Panc1 (cell line): ENCODE data around the gene CRYGN. TPM values are rescaled to one million over a fixed set of nuclear protein-coding genes. Genes with fewer than 3 reads are reported as not detected.

Source experiments
- ATAC-seq: fragments of 200-7000 bp; cut with Tn5 transposase; 2 replicates; pipeline ENCODE4 v1.9.1; 2020; ENCODE audit warnings: mild to moderate bottlenecking, moderate library complexity
- BruUV-seq: library from RNA; stranded (reverse); fragments of 400-500 nt; replicated peaks from 2 replicates; lab custom pipeline; 2021; lab: Mats Ljungman, UMichigan
- CTCF ChIA-PET: fragments of 300-600 bp; sonication (Branson Sonifier 250); formaldehyde crosslinking; loops from one replicate; lab custom pipeline; 2022; ENCODE audit warnings: antibody characterized with exemption; lab: Charles Lee
- POLR2A ChIA-PET: fragments of 300-600 bp; sonication (Branson Sonifier 250); formaldehyde crosslinking; loops from one replicate; lab custom pipeline; 2022; ENCODE audit warnings: antibody characterized with exemption; lab: Charles Lee
- DNase-seq: peaks from one replicate; pipeline ENCODE4 v3.0.0-alpha.2; 2010; ENCODE audit warnings: low read depth, low spot score
- H3K27ac ChIP-seq: 2 replicates; pipeline ENCODE4 v1.5.1; 2011; ENCODE audit warnings: mild to moderate bottlenecking, low read length, inconsistent platforms
- H3K27me3 ChIP-seq: fragments of 200-500 bp; sonication (Bioruptor generic); 2 replicates; pipeline ENCODE4 v1.6.0; 2014; ENCODE audit warnings: low read length, inconsistent platforms; ENCODE audit not compliant: control insufficient read depth, insufficient read depth
- H3K36me3 ChIP-seq: fragments of 200-500 bp; sonication (Bioruptor generic); 2 replicates; pipeline ENCODE4 v1.5.1; 2014; ENCODE audit warnings: inconsistent platforms, mild to moderate bottlenecking, low read length, moderate library complexity; ENCODE audit not compliant: control insufficient read depth, insufficient read depth
- H3K4me1 ChIP-seq: 2 replicates; pipeline ENCODE4 v1.5.1; 2011; ENCODE audit warnings: inconsistent platforms, mild to moderate bottlenecking, low read length, moderate library complexity; ENCODE audit not compliant: control insufficient read depth, insufficient read depth
- H3K4me3 ChIP-seq, 2 experiments: 2 replicates each; pipeline ENCODE4 v1.5.1; 2011 to 2012; ENCODE audit warnings: low read depth in 2 of 2, low read length in 2 of 2, mild to moderate bottlenecking in 2 of 2, inconsistent platforms in 1 of 2, moderate library complexity in 1 of 2
- H3K9me3 ChIP-seq: fragments of 200-500 bp; sonication (Bioruptor generic); 2 replicates; pipeline ENCODE4 v1.5.1; 2014; ENCODE audit warnings: low read depth, mild to moderate bottlenecking, inconsistent platforms, low read length, moderate library complexity; ENCODE audit not compliant: control insufficient read depth, insufficient read depth
- CTCF ChIP-seq: fragments of 450-650 bp; IDR thresholded peaks from 2 replicates; pipeline ENCODE4 v1.5.1; 2017; ENCODE audit warnings: mild to moderate bottlenecking
- POLR2AphosphoS5 ChIP-seq: IDR thresholded peaks from 2 replicates; pipeline ENCODE4 v1.6.1; 2012; ENCODE audit warnings: mild to moderate bottlenecking, low read depth, low read length, moderate library complexity
- SIN3A ChIP-seq: IDR thresholded peaks from 2 replicates; pipeline ENCODE4 v1.6.1; 2012; ENCODE audit warnings: low read depth, mild to moderate bottlenecking, low read length, moderate library complexity, borderline replicate concordance; ENCODE audit not compliant: insufficient read depth
- TCF7L2 ChIP-seq: IDR thresholded peaks from 2 replicates; pipeline ENCODE4 v1.6.1; 2011; ENCODE audit warnings: mild to moderate bottlenecking, low read depth, low read length, inconsistent platforms
- in situ Hi-C: cut with HindIII; loops from 2 replicates; pipeline ENCODE4 v1.10.0; 2016; ENCODE audit warnings: low sequenced_read_pairs, low pct_unique_long_range_greater_than_20kb
- intact Hi-C: fragments of 100-400 bp; cut with micrococcal nuclease; formaldehyde crosslinking; loops from one replicate; pipeline ENCODE4 v1.10.0; 2022; ENCODE audit not compliant: unreplicated experiment
- total RNA-seq: library from RNA; stranded (reverse); gene quantifications from one replicate; pipeline ENCODE4 v1.2.1, GENCODE V29; 2021; ENCODE audit not compliant: unreplicated experiment
- TF ChIP-seq, protein P1 (sequence below), 2 experiments: IDR thresholded peaks; 2 replicates each; pipeline ENCODE4 v1.6.1; 2011 to 2012; ENCODE audit warnings: low read depth in 2 of 2, control low read depth in 1 of 2, low read length in 1 of 2, mild to moderate bottlenecking in 1 of 2, moderate library complexity in 1 of 2; ENCODE audit not compliant: insufficient read depth in 1 of 2

CRYGN gene
- total RNA-seq, 1 experiment from 2014 or later, result 0.74 TPM

GRCh38 chr7:151461942-151462230 is 21.9 kb upstream of the CRYGN start:
- Histone ChIP-seq H3K4me3 (no peak overlapping the region), H3K27me3 (no peaks in the 10 kb centered on the region), H3K36me3 (peaks cover 7% of the 10 kb centered on the region), H3K27ac (peak overlapping the region; percentile 98), H3K4me1 (peaks cover 50% of the 10 kb centered on the region), H3K9me3 (no peaks in the 10 kb centered on the region)
- no peak for DNase-seq
- ChIA-PET CTCF (interaction anchor here (0.5 kb wide), 1 partner anchor 147 kb away, joined by 5 read pairs; no protein-coding TSS in a partner anchor), POLR2A (interaction anchor here (0.9 kb wide), 1 partner anchor 58 kb away, joined by 4 read pairs; the partner anchor contains the start of gene RHEB)
- no TSS peak for BruUV-seq
- TF ChIP-seq SIN3A, result no peak
- peak; percentile 12 for ATAC-seq
- intact Hi-C loops (loop anchor here (5.0 kb wide), 1 partner anchor 55 kb away; the partner anchor contains the start of gene RHEB), in situ Hi-C loops (no loop called here)

- in situ Hi-C loops (no loop called here), intact Hi-C loops (loop anchor here (5.0 kb wide), 1 partner anchor 56 kb away; the partner anchor contains the start of gene RHEB)
- no TSS peak for BruUV-seq
- H3K36me3 ChIP-seq, result peaks cover 7% of the 10 kb centered on the region
- DNase-seq, result no peak
- ATAC-seq, result peak; percentile 17
- no peaks in the 10 kb centered on the region for H3K27me3 ChIP-seq
- ChIA-PET CTCF (interaction anchor here (0.5 kb wide), 1 partner anchor 146 kb away, joined by 5 read pairs; no protein-coding TSS in a partner anchor), POLR2A (no interaction called here)
- peaks cover 50% of the 10 kb centered on the region for H3K4me1 ChIP-seq
- no peak overlapping the region for H3K4me3 ChIP-seq
- H3K9me3 ChIP-seq, result no peaks in the 10 kb centered on the region
- no peak for TF ChIP-seq SIN3A
- TF ChIP-seq, protein P1, sequence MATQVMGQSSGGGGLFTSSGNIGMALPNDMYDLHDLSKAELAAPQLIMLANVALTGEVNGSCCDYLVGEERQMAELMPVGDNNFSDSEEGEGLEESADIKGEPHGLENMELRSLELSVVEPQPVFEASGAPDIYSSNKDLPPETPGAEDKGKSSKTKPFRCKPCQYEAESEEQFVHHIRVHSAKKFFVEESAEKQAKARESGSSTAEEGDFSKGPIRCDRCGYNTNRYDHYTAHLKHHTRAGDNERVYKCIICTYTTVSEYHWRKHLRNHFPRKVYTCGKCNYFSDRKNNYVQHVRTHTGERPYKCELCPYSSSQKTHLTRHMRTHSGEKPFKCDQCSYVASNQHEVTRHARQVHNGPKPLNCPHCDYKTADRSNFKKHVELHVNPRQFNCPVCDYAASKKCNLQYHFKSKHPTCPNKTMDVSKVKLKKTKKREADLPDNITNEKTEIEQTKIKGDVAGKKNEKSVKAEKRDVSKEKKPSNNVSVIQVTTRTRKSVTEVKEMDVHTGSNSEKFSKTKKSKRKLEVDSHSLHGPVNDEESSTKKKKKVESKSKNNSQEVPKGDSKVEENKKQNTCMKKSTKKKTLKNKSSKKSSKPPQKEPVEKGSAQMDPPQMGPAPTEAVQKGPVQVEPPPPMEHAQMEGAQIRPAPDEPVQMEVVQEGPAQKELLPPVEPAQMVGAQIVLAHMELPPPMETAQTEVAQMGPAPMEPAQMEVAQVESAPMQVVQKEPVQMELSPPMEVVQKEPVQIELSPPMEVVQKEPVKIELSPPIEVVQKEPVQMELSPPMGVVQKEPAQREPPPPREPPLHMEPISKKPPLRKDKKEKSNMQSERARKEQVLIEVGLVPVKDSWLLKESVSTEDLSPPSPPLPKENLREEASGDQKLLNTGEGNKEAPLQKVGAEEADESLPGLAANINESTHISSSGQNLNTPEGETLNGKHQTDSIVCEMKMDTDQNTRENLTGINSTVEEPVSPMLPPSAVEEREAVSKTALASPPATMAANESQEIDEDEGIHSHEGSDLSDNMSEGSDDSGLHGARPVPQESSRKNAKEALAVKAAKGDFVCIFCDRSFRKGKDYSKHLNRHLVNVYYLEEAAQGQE (IDR thresholded peaks at IDR 0.05; ENCODE audit: insufficient read depth in 1 of 2, low read depth in 2 of 2, low read length in 1 of 2), result no peak
- no peak for TF ChIP-seq CTCF
- no peak for TF ChIP-seq POLR2AphosphoS5
- peak; percentile 62 for TF ChIP-seq TCF7L2
- H3K27ac ChIP-seq, result peak overlapping the region; percentile 98
Observed at GRCh38 chr7:151461096-151461941, 21.4 kb upstream of the CRYGN start.

- H3K9me3 ChIP-seq, result no peaks in the 10 kb centered on the region
- CTCF ChIA-PET, result no interaction called here
- DNase-seq, result no peak
- peak overlapping the region; percentile 98 for H3K27ac ChIP-seq
- POLR2A ChIA-PET, result no interaction called here
- peak overlapping the region in 1 of 2 experiments; percentile 45; a peak in 2 of 4 replicates for H3K4me3 ChIP-seq
- BruUV-seq, result TSS peak; percentile 94
- H3K27me3 ChIP-seq, result no peaks in the 10 kb centered on the region
- ATAC-seq, result peak; percentile 58
- in situ Hi-C loops, result no loop called here
- intact Hi-C loops, result loop anchor here (5.0 kb wide), 1 partner anchor 57 kb away; the partner anchor contains the start of gene RHEB
- H3K4me1 ChIP-seq, result peaks cover 50% of the 10 kb centered on the region
- H3K36me3 ChIP-seq, result peaks cover 4% of the 10 kb centered on the region
- no peak for TF ChIP-seq POLR2AphosphoS5
- no peak for TF ChIP-seq SIN3A
- TF ChIP-seq CTCF, result no peak
- TF ChIP-seq TCF7L2, result no peak
- TF ChIP-seq, protein P1 (IDR thresholded peaks at IDR 0.05; ENCODE audit: insufficient read depth in 1 of 2, low read depth in 2 of 2, low read length in 1 of 2), result no peak
Observed at GRCh38 chr7:151460474-151460855, 20.5 kb upstream of the CRYGN start.
